ENCODE results near the gene CDK5R2.
"Not testable (repeated sequence)": the region's sequence is repeated elsewhere in the genome, so short reads cannot be mapped to it uniquely, and the experiment has no call there.

Gene CDK5R2

GRCh38 chr2:218959141-218959731 lies at the start of gene CDK5R2:
Gene CDK5R2, plus strand, starts transcription at chr2:218959666. Its CDS starts 155 bp downstream, at chr2:218959821.
- DNase-seq (ENCODE audit: low spot score): peak; percentile 95

- no peak for DNase-seq (ENCODE audit: low spot score)
Observed at GRCh38 chr2:218910741-218911140, 48.7 kb upstream of the CDK5R2 start.

GRCh38 chr2:218920504-218920903 lies 39.0 kb upstream of the CDK5R2 start:
- no peak for DNase-seq (ENCODE audit: low spot score)

- no peak for DNase-seq (ENCODE audit: low spot score)
Observed at GRCh38 chr2:218924757-218925156, 34.7 kb upstream of the CDK5R2 start.

GRCh38 chr2:218925434-218925833 lies 34.0 kb upstream of the CDK5R2 start:
- no peak for DNase-seq (ENCODE audit: low spot score)

GRCh38 chr2:218927422-218927821 lies 32.0 kb upstream of the CDK5R2 start:
- DNase-seq (ENCODE audit: low spot score): no peak

- no peak for DNase-seq (ENCODE audit: low spot score)
Observed at GRCh38 chr2:218927876-218928275, 31.6 kb upstream of the CDK5R2 start.

- DNase-seq (ENCODE audit: low spot score): not testable (repeated sequence)
Observed at GRCh38 chr2:218930488-218930887, 29.0 kb upstream of the CDK5R2 start.

- not testable (repeated sequence) for DNase-seq (ENCODE audit: low spot score)
Observed at GRCh38 chr2:218931751-218932150, 27.7 kb upstream of the CDK5R2 start.

- no peak for DNase-seq (ENCODE audit: low spot score)
Observed at GRCh38 chr2:218944759-218945404, 14.6 kb upstream of the CDK5R2 start.

GRCh38 chr2:218946621-218947020 lies 12.8 kb upstream of the CDK5R2 start:
- no peak for DNase-seq (ENCODE audit: low spot score)

GRCh38 chr2:218952160-218952559 lies 7.3 kb upstream of the CDK5R2 start:
- DNase-seq (ENCODE audit: low spot score): no peak

- no peak for DNase-seq (ENCODE audit: low spot score)
Observed at GRCh38 chr2:218953366-218953954, 6.0 kb upstream of the CDK5R2 start.

GRCh38 chr2:218954541-218955300 lies 4.7 kb upstream of the CDK5R2 start:
- no peak for DNase-seq (ENCODE audit: low spot score)

- DNase-seq (ENCODE audit: low spot score): no peak
Observed at GRCh38 chr2:218956039-218956438, 3.4 kb upstream of the CDK5R2 start.

GRCh38 chr2:218957671-218958070 lies 1.8 kb upstream of the CDK5R2 start:
- DNase-seq (ENCODE audit: low spot score): no peak

GRCh38 chr2:218958276-218958675 lies 1.2 kb upstream of the CDK5R2 start:
- DNase-seq (ENCODE audit: low spot score): no peak

- DNase-seq (ENCODE audit: low spot score): peak; percentile 17
Observed at GRCh38 chr2:218959761-218960308, 369 bp downstream of the CDK5R2 start.

- peak; percentile 15 for DNase-seq (ENCODE audit: low spot score)
Observed at GRCh38 chr2:218960309-218961165, 1.1 kb downstream of the CDK5R2 start.

GRCh38 chr2:218961229-218961628 lies 1.8 kb downstream of the CDK5R2 start:
- peak; percentile 9 for DNase-seq (ENCODE audit: low spot score)
